ENCODE measurements around the gene NCOA7.

The NCOA7 gene

GRCh38 chr6:125742464-125743120, 48.2 kb upstream of the NCOA7 start:
- peaks cover 4% of the 10 kb centered on the region for H3K27me3 ChIP-seq (ENCODE audit: insufficient read depth, low read length, poor library complexity)
- H3K4me1 ChIP-seq (ENCODE audit: insufficient read depth, low read length), result peaks cover 13% of the 10 kb centered on the region
- DNase-seq, result no peak
- no peaks in the 10 kb centered on the region for H3K36me3 ChIP-seq (ENCODE audit: insufficient read depth, low read length)
- no peak overlapping the region for H2AFZ ChIP-seq (ENCODE audit: low read depth, low read length)
- no peak for ATAC-seq (ENCODE audit: insufficient read depth, low read depth)
- no peaks in the 10 kb centered on the region for H3K79me2 ChIP-seq (ENCODE audit: insufficient read depth, low read length)
- H3K4me2 ChIP-seq (ENCODE audit: insufficient read depth, low read length), result no peak overlapping the region
- no peaks in the 10 kb centered on the region for H3K9me3 ChIP-seq (ENCODE audit: insufficient read depth, low read length, severe bottlenecking)
- no peak overlapping the region for H3K9ac ChIP-seq (ENCODE audit: low read depth, low read length)
- TF ChIP-seq EZH2 (IDR thresholded peaks at IDR 0.05; ENCODE audit: borderline replicate concordance, low read depth, low read length, severe bottlenecking), result no peak
- TF ChIP-seq CTCF (IDR thresholded peaks at IDR 0.05; ENCODE audit: borderline replicate concordance, extremely low read depth, low read length, poor library complexity, severe bottlenecking), result no peak
- no peak overlapping the region for H3K4me3 ChIP-seq (ENCODE audit: low read depth in 1 of 2, low read length in 2 of 2)
- H4K20me1 ChIP-seq (ENCODE audit: insufficient read depth, low read length), result no peaks in the 10 kb centered on the region
- no peak overlapping the region for H3K27ac ChIP-seq (ENCODE audit: low read length)

- Histone ChIP-seq H3K9me3 (ENCODE audit: insufficient read depth, low read length, severe bottlenecking) (no peaks in the 10 kb centered on the region), H3K4me3 (ENCODE audit: low read depth in 1 of 2, low read length in 2 of 2) (no peak overlapping the region), H3K4me1 (ENCODE audit: insufficient read depth, low read length) (peaks cover 13% of the 10 kb centered on the region), H3K9ac (ENCODE audit: low read depth, low read length) (no peak overlapping the region), H3K4me2 (ENCODE audit: insufficient read depth, low read length) (no peak overlapping the region), H4K20me1 (ENCODE audit: insufficient read depth, low read length) (no peaks in the 10 kb centered on the region), H3K36me3 (ENCODE audit: insufficient read depth, low read length) (no peaks in the 10 kb centered on the region), H3K27ac (ENCODE audit: low read length) (no peak overlapping the region), H2AFZ (ENCODE audit: low read depth, low read length) (no peak overlapping the region), H3K27me3 (ENCODE audit: insufficient read depth, low read length, poor library complexity) (peaks cover 4% of the 10 kb centered on the region), H3K79me2 (ENCODE audit: insufficient read depth, low read length) (no peaks in the 10 kb centered on the region)
- no peak for DNase-seq
- no peak for ATAC-seq (ENCODE audit: insufficient read depth, low read depth)
- TF ChIP-seq EZH2 (IDR thresholded peaks at IDR 0.05; ENCODE audit: borderline replicate concordance, low read depth, low read length, severe bottlenecking) (no peak), CTCF (IDR thresholded peaks at IDR 0.05; ENCODE audit: borderline replicate concordance, extremely low read depth, low read length, poor library complexity, severe bottlenecking) (no peak)
Measured at GRCh38 chr6:125743604-125744003, 47.2 kb upstream of the NCOA7 start.

- Histone ChIP-seq H4K20me1 (ENCODE audit: insufficient read depth, low read length) (no peaks in the 10 kb centered on the region), H3K27ac (ENCODE audit: low read length) (no peak overlapping the region), H3K79me2 (ENCODE audit: insufficient read depth, low read length) (no peaks in the 10 kb centered on the region), H3K4me2 (ENCODE audit: insufficient read depth, low read length) (no peak overlapping the region), H3K36me3 (ENCODE audit: insufficient read depth, low read length) (no peaks in the 10 kb centered on the region), H3K27me3 (ENCODE audit: insufficient read depth, low read length, poor library complexity) (peaks cover 5% of the 10 kb centered on the region), H2AFZ (ENCODE audit: low read depth, low read length) (no peak overlapping the region; the same call in 1 of the 2 replicates), H3K4me1 (ENCODE audit: insufficient read depth, low read length) (peaks cover 13% of the 10 kb centered on the region), H3K4me3 (ENCODE audit: low read depth in 1 of 2, low read length in 2 of 2) (no peak overlapping the region), H3K9ac (ENCODE audit: low read depth, low read length) (no peak overlapping the region), H3K9me3 (ENCODE audit: insufficient read depth, low read length, severe bottlenecking) (no peaks in the 10 kb centered on the region)
- no peak for DNase-seq
- TF ChIP-seq CTCF (IDR thresholded peaks at IDR 0.05; ENCODE audit: borderline replicate concordance, extremely low read depth, low read length, poor library complexity, severe bottlenecking) (no peak), EZH2 (IDR thresholded peaks at IDR 0.05; ENCODE audit: borderline replicate concordance, low read depth, low read length, severe bottlenecking) (no peak)
- no peak for ATAC-seq (ENCODE audit: insufficient read depth, low read depth)
Measured at GRCh38 chr6:125745281-125746018, 45.3 kb upstream of the NCOA7 start.

Measured in DND-41 (cell line).